Bone marrow (tissue), 2 donors: ENCODE measurements around the gene MASP1.
"Not testable (repeated sequence)": the region's sequence is repeated elsewhere in the genome, so short reads cannot be mapped to it uniquely, and the experiment has no call there.

Source experiments
- DNase-seq, 2 donors: peaks; one replicate each; lab custom pipeline; 2025; lab: John Stamatoyannopoulos, UW

The MASP1 gene

GRCh38 chr3:187264911-187265310, 26.6 kb downstream of the MASP1 start:
- DNase-seq: no peak

GRCh38 chr3:187264021-187264420, 27.5 kb downstream of the MASP1 start:
- no peak for DNase-seq

GRCh38 chr3:187263270-187263669, 28.3 kb downstream of the MASP1 start:
- DNase-seq: no peak

- no peak for DNase-seq
These were observed 29.2 kb downstream of the MASP1 start for GRCh38 chr3:187262360-187262759.

- DNase-seq: no peak
These were observed 30.0 kb downstream of the MASP1 start for GRCh38 chr3:187261541-187261969.

- no peak for DNase-seq
These were observed 32.4 kb downstream of the MASP1 start for GRCh38 chr3:187259171-187259570.

- DNase-seq: no peak
These were observed 33.4 kb downstream of the MASP1 start for GRCh38 chr3:187257992-187258692.

GRCh38 chr3:187257471-187257870, 34.1 kb downstream of the MASP1 start:
- no peak for DNase-seq

GRCh38 chr3:187256051-187256616, 35.4 kb downstream of the MASP1 start:
- DNase-seq: no peak

- no peak for DNase-seq
These were observed 36.2 kb downstream of the MASP1 start for GRCh38 chr3:187255314-187255713.

- no peak for DNase-seq
These were observed 39.2 kb downstream of the MASP1 start for GRCh38 chr3:187252311-187252710.

GRCh38 chr3:187251599-187251998, 39.9 kb downstream of the MASP1 start:
- no peak for DNase-seq

GRCh38 chr3:187247398-187247797, 44.1 kb downstream of the MASP1 start:
- DNase-seq: no peak

GRCh38 chr3:187243933-187244524, 47.5 kb downstream of the MASP1 start:
- no peak for DNase-seq

GRCh38 chr3:187242900-187243299, 48.6 kb downstream of the MASP1 start:
- DNase-seq: no peak

GRCh38 chr3:187242435-187242834, 49.1 kb downstream of the MASP1 start:
- no peak for DNase-seq

- DNase-seq: not testable (repeated sequence)
These were observed 52.7 kb downstream of the MASP1 start for GRCh38 chr3:187238835-187239234.

- no peak for DNase-seq
These were observed 53.3 kb downstream of the MASP1 start for GRCh38 chr3:187238239-187238638.

- DNase-seq: no peak
These were observed 53.8 kb downstream of the MASP1 start for GRCh38 chr3:187237741-187238140.

- DNase-seq: no peak
These were observed 54.6 kb downstream of the MASP1 start for GRCh38 chr3:187236962-187237361.

- no peak for DNase-seq
These were observed 61.5 kb downstream of the MASP1 start for GRCh38 chr3:187230011-187230410.

- DNase-seq: no peak
These were observed 62.8 kb downstream of the MASP1 start for GRCh38 chr3:187228740-187229139.

- no peak for DNase-seq
These were observed 63.8 kb downstream of the MASP1 start for GRCh38 chr3:187227658-187228258.
